ENCODE results near the gene FGD1. TPM values are rescaled to one million over a fixed set of nuclear protein-coding genes. Genes with fewer than 3 reads are reported as not detected.

FGD1 gene
- total RNA-seq, 2 experiments from 2014 or later, result 0.06 TPM

GRCh38 chrX:54407266-54407665, 88.8 kb downstream of the FGD1 start:
- H3K4me3 Mint-ChIP-seq, result no peak overlapping the region
- POLR2A ChIA-PET, result no interaction called here
- H3K27ac Mint-ChIP-seq, result no peak overlapping the region

DNA sequence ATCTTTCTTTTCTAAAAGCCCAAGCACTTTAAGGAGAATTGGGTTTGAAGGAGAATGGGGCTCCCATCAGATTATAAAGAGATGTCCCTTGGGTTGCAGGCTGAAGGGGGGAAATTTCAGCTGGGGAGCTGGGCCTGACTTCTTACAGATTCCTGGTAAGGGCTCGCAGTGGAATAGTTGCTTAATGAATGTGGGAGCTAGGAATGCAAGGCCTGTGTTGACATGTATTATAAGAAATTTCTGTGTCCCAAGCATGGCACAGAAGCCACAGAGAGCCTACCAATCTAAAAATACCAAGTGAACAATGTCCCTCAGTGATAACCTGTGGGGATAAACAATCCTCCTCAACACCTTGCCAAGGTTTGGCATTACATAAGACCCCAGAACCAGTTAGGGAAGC, 98.9 kb downstream of the FGD1 start:
- POLR2A ChIA-PET, result no interaction called here
- H3K36me3 Mint-ChIP-seq, result no peaks in the 10 kb centered on the region
- H3K9me3 Mint-ChIP-seq, result peaks cover 1% of the 10 kb centered on the region
- H3K4me3 Mint-ChIP-seq, result no peak overlapping the region
- H3K27ac Mint-ChIP-seq, result no peak overlapping the region
- no peaks in the 10 kb centered on the region for H3K4me1 Mint-ChIP-seq
- DNase-seq (no peak), ATAC-seq (ENCODE audit: low read depth) (no peak)
- H3K27me3 Mint-ChIP-seq, result peaks cover 3% of the 10 kb centered on the region

More at GRCh38 chrX:54407266-54407665, 88.8 kb downstream of the FGD1 start:
- H3K9me3 Mint-ChIP-seq, result no peaks in the 10 kb centered on the region
- H3K36me3 Mint-ChIP-seq, result no peaks in the 10 kb centered on the region
- peaks cover 8% of the 10 kb centered on the region for H3K4me1 Mint-ChIP-seq
- no peak for ATAC-seq (ENCODE audit: low read depth)
- DNase-seq, result no peak
- H3K27me3 Mint-ChIP-seq, result peaks cover 27% of the 10 kb centered on the region

Other genes starting within 250 kb of the FGD1 start
- gene WNK3, start 138.2 kb downstream of the FGD1 start, total RNA-seq, result under 1 TPM; 0.26 to 0.33 TPM
- 10 to 100 TPM; 32.4 to 33.8 TPM for gene TSR2, start 55.8 kb downstream of the FGD1 start, total RNA-seq
- gene GNL3L, start 34.0 kb upstream of the FGD1 start, total RNA-seq, result 10 to 100 TPM; 43.7 to 44.5 TPM

Measured in activated naive CD8-positive, alpha-beta T cell treated with anti-CD3 and anti-CD28 coated beads, Interleukin-2, amount 10 ng/mL, durations not matched to agents 7 days and 5 days (primary cell).